Measurements from ENCODE around the gene SOD1.

Gene SOD1

DNA sequence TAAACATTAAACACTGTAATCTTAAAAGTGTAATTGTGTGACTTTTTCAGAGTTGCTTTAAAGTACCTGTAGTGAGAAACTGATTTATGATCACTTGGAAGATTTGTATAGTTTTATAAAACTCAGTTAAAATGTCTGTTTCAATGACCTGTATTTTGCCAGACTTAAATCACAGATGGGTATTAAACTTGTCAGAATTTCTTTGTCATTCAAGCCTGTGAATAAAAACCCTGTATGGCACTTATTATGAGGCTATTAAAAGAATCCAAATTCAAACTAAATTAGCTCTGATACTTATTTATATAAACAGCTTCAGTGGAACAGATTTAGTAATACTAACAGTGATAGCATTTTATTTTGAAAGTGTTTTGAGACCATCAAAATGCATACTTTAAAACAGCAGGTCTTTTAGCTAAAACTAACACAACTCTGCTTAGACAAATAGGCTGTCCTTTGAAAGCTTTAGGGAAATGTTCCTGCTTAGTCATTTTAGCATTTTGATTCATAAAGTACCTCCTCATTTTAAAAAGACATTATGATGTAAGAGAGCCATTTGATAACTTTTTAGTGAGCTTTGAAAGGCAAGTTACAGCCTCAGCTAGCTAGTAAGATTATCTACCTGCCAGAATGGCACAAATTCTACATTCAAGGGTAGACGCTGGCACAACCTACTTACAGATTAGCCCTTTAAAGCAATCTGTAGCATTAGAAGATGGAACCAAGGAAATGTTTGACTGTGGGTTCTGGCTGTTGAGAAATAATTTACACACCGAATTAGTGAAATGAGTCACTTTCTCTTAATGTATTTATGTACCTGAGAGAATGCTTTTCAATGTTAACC, 9.4 kb downstream of the SOD1 start:
- TF ChIP-seq GATA3 (IDR thresholded peaks at IDR 0.05; ENCODE audit: low read depth, low read length): no peak
- no peak for TF ChIP-seq GATA2 (IDR thresholded peaks at IDR 0.05; ENCODE audit: low read depth, low read length)

GRCh38 chr21:31670070-31670469, 10.6 kb downstream of the SOD1 start:
- TF ChIP-seq GATA2 (IDR thresholded peaks at IDR 0.05; ENCODE audit: low read depth, low read length) (no peak), GATA3 (IDR thresholded peaks at IDR 0.05; ENCODE audit: low read depth, low read length) (no peak)

- TF ChIP-seq GATA3 (IDR thresholded peaks at IDR 0.05; ENCODE audit: low read depth, low read length) (no peak), GATA2 (IDR thresholded peaks at IDR 0.05; ENCODE audit: low read depth, low read length) (no peak)
Observed at GRCh38 chr21:31671146-31671716, 11.7 kb downstream of the SOD1 start.

DNA sequence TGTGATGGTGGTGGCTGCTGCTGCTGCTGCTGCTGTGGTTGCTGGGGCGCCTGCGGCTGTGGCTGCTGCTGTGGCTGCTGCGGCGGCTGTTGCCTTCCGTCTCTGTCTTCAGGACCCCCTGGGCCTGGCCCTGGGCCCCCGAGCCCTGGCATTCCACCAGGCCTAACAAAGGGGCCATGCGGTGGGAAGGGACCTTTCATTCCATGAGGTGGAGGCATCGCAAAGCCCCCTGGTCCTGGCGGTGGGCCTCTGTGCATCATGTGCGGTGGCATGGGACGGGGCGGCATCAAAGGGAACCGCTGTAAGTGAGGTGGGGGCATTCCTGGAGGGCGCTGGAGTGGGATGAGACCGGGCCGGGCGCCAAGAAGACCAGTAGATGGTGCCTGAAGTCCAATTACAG, 12.4 kb downstream of the SOD1 start:
- TF ChIP-seq GATA3 (IDR thresholded peaks at IDR 0.05; ENCODE audit: low read depth, low read length): no peak
- TF ChIP-seq GATA2 (IDR thresholded peaks at IDR 0.05; ENCODE audit: low read depth, low read length): no peak

DNA sequence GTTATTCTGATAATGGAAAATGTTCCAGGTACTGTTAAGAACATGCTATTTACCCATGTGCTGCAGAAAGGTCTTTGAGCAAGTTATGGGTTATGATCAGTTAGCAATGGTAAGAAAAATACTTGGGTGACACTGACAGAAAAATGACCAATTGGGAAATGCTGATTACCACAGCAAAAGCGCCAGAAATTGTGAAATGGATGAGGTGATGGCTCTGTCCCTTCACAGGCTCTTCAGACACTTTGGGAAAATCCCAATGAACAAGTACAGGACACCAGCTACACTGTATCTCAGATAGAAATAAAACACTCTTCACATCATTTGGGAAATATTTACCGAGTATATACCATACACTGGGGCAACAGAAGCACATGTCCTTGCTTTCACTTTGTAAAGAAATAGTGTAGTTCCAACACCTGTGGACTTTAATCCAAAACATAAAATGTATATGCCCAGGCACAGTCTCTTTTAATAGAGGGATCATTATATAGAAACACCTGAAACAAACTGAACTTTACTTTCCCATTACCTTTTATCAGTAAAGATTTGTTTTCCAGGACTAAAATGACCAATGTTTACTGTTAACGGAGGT, 13.9 kb downstream of the SOD1 start:
- TF ChIP-seq GATA2 (IDR thresholded peaks at IDR 0.05; ENCODE audit: low read depth, low read length) (no peak), GATA3 (IDR thresholded peaks at IDR 0.05; ENCODE audit: low read depth, low read length) (no peak)

- TF ChIP-seq GATA2 (IDR thresholded peaks at IDR 0.05; ENCODE audit: low read depth, low read length): no peak
- no peak for TF ChIP-seq GATA3 (IDR thresholded peaks at IDR 0.05; ENCODE audit: low read depth, low read length)
Observed at GRCh38 chr21:31675318-31675717, 15.8 kb downstream of the SOD1 start.

- TF ChIP-seq GATA2 (IDR thresholded peaks at IDR 0.05; ENCODE audit: low read depth, low read length) (no peak), GATA3 (IDR thresholded peaks at IDR 0.05; ENCODE audit: low read depth, low read length) (no peak)
Observed at GRCh38 chr21:31675960-31676359, 16.5 kb downstream of the SOD1 start.

- TF ChIP-seq GATA2 (IDR thresholded peaks at IDR 0.05; ENCODE audit: low read depth, low read length) (no peak), GATA3 (IDR thresholded peaks at IDR 0.05; ENCODE audit: low read depth, low read length) (no peak)
Observed at GRCh38 chr21:31677047-31677446, 17.6 kb downstream of the SOD1 start.

GRCh38 chr21:31678478-31678877, 19.0 kb downstream of the SOD1 start:
- no peak for TF ChIP-seq GATA2 (IDR thresholded peaks at IDR 0.05; ENCODE audit: low read depth, low read length)
- no peak for TF ChIP-seq GATA3 (IDR thresholded peaks at IDR 0.05; ENCODE audit: low read depth, low read length)

DNA sequence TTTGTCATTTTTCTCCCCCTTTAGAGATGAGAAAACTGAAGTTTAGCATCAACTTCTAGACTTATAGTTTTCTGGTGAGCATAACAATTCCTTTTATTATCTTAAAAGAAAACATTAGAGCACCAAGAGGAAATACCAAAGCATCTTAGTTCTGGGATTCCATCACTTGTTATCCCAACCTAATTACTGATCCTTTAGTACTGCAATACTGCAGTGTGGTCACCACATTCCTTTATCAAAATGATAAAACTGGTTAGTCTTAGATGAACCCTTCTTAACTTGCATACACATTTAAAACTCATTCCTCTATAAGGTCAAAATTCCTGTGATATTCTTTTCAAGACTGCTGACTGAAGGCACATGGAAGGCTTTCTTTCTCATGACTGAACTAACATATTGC, 23.1 kb downstream of the SOD1 start:
- no peak for TF ChIP-seq GATA2 (IDR thresholded peaks at IDR 0.05; ENCODE audit: low read depth, low read length)
- no peak for TF ChIP-seq GATA3 (IDR thresholded peaks at IDR 0.05; ENCODE audit: low read depth, low read length)

- TF ChIP-seq GATA2 (IDR thresholded peaks at IDR 0.05; ENCODE audit: low read depth, low read length) (no peak), GATA3 (IDR thresholded peaks at IDR 0.05; ENCODE audit: low read depth, low read length) (no peak)
Observed at GRCh38 chr21:31683029-31683428, 23.5 kb downstream of the SOD1 start.

DNA sequence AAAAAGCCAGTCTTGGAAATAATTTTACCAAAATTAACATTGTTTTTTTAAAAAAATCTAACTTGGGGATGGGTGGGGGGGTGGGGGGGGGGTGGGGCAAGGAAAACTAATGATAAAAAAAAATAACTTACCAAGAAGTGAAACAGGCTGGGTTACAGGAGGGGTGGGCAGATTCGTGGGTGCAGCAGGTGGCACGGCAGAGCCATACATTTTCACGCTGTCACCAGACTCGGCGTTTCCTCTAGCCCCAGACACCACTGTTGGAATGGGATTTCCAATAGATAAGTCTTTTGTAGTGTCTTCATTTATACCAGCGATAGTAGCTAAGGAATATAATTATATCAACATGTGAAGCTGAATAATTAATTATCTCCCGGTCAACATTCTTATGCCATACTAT, 25.4 kb downstream of the SOD1 start:
- TF ChIP-seq GATA2 (IDR thresholded peaks at IDR 0.05; ENCODE audit: low read depth, low read length) (no peak), GATA3 (IDR thresholded peaks at IDR 0.05; ENCODE audit: low read depth, low read length) (no peak)

DNA sequence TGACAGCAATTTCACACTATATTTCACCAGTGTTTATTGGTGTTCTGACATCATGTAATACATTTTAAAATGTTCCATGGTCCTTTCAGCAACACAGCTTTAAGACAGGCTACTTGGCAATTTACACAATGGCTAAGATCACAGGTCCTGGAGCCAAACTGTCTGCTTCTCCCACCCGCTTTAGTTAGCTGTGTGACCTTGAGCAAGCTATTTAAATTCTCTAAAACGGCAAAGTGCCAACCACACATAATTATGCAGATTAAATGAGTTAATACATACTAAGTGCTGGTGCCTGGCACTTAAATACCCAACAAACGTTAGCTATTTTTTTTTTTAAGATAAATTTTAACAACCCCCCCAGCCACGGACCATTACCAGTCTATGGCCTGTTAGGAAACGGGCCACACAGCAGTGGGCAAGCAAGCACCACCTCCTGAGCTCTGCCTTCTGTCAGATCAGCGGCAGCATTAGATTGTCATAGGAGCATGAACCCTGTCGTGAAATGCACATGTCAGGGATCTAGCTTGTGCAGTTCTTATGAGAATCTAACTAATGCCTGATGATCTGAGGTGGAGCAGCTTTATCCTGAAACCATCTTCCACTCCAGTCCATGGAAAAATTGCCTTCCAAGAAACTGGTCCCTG, 26.9 kb downstream of the SOD1 start:
- TF ChIP-seq GATA2 (IDR thresholded peaks at IDR 0.05; ENCODE audit: low read depth, low read length) (no peak), GATA3 (IDR thresholded peaks at IDR 0.05; ENCODE audit: low read depth, low read length) (no peak)

DNA sequence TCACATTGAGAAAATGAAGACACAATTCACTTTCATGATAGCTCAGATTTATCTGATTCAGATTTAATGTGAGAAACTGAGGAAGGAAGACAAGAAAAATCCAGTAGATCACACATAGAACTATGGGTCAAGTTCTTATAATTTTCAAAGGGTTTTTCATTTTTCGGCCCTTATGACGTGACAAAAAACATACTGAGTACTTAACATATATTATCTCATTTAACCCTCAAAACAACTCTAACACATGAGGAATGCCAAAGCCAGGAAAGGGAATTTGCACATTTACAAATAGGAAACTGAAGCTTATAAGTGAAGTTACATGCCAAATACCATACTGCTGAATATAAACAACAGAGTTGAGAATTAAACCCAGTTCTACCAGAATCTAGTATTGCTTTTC, 27.6 kb downstream of the SOD1 start:
- TF ChIP-seq GATA3 (IDR thresholded peaks at IDR 0.05; ENCODE audit: low read depth, low read length) (no peak), GATA2 (IDR thresholded peaks at IDR 0.05; ENCODE audit: low read depth, low read length) (no peak)
